ENCODE measurements around the gene STAT6.
A peak's percentile ranks its signal among the peaks of the same experiment; 100 is the strongest.

STAT6 gene

GRCh38 chr12:57111031-57111734, at the start of gene STAT6:
Gene STAT6, minus strand, starts transcription at chr12:57111362. Its CDS starts 3,084 bp downstream, at chr12:57108278.
- DNase-seq = peak; percentile 80

- DNase-seq = no peak
Measured at GRCh38 chr12:57160741-57161140, 49.6 kb upstream of the STAT6 start.

GRCh38 chr12:57160040-57160439, 48.9 kb upstream of the STAT6 start:
- DNase-seq = no peak

GRCh38 chr12:57159311-57159710, 48.1 kb upstream of the STAT6 start:
- no peak for DNase-seq

- DNase-seq = no peak
Measured at GRCh38 chr12:57158665-57159064, 47.5 kb upstream of the STAT6 start.

- DNase-seq = no peak
Measured at GRCh38 chr12:57158186-57158585, 47.0 kb upstream of the STAT6 start.

GRCh38 chr12:57157588-57158173, 46.5 kb upstream of the STAT6 start:
- no peak for DNase-seq

- DNase-seq = no peak
Measured at GRCh38 chr12:57156701-57157403, 45.7 kb upstream of the STAT6 start.

GRCh38 chr12:57154804-57155434, 43.8 kb upstream of the STAT6 start:
- DNase-seq = no peak

- no peak for DNase-seq
Measured at GRCh38 chr12:57154076-57154475, 42.9 kb upstream of the STAT6 start.

- no peak for DNase-seq
Measured at GRCh38 chr12:57153415-57153997, 42.3 kb upstream of the STAT6 start.

- no peak for DNase-seq
Measured at GRCh38 chr12:57152639-57153038, 41.5 kb upstream of the STAT6 start.

- no peak for DNase-seq
Measured at GRCh38 chr12:57151741-57152630, 40.8 kb upstream of the STAT6 start.

- DNase-seq = no peak
Measured at GRCh38 chr12:57150400-57151000, 39.3 kb upstream of the STAT6 start.

GRCh38 chr12:57149245-57149900, 38.2 kb upstream of the STAT6 start:
- DNase-seq = no peak

- DNase-seq = no peak
Measured at GRCh38 chr12:57148469-57149244, 37.5 kb upstream of the STAT6 start.

GRCh38 chr12:57146961-57147944, 36.1 kb upstream of the STAT6 start, which contains the start of gene LRP1-AS:
Gene LRP1-AS, minus strand, starts transcription at chr12:57147619.
- DNase-seq = no peak

GRCh38 chr12:57146092-57146491, 34.9 kb upstream of the STAT6 start:
- DNase-seq = no peak

GRCh38 chr12:57145460-57146059, 34.4 kb upstream of the STAT6 start:
- DNase-seq = no peak
